ENCODE measurements around the gene SERINC5. TPM values are rescaled to one million over a fixed set of nuclear protein-coding genes. Genes with fewer than 3 reads are reported as not detected.

Gene SERINC5
- total RNA-seq, 4 donors from 2014 or later, result 19.5 to 32.8 (median 25.6) TPM

GRCh38 chr5:80128141-80128540, 127.7 kb downstream of the SERINC5 start:
- DNase-seq (ENCODE audit: low spot score) (no peak), ATAC-seq (ENCODE audit: low FRiP score) (no peak)
- no peak for TF ChIP-seq CTCF (IDR thresholded peaks at IDR 0.05)

- DNase-seq (ENCODE audit: low spot score) (no peak), ATAC-seq (ENCODE audit: low FRiP score) (no peak)
- TF ChIP-seq CTCF (IDR thresholded peaks at IDR 0.05), result no peak
Observed at GRCh38 chr5:80127116-80127552, 128.7 kb downstream of the SERINC5 start.

- DNase-seq (ENCODE audit: low spot score) (no peak), ATAC-seq (ENCODE audit: low FRiP score) (peak; percentile 46)
- TF ChIP-seq CTCF (IDR thresholded peaks at IDR 0.05), result no peak
Observed at GRCh38 chr5:80125962-80126480, 129.8 kb downstream of the SERINC5 start.

- DNase-seq (ENCODE audit: low spot score) (no peak), ATAC-seq (ENCODE audit: low FRiP score) (no peak)
- no peak for TF ChIP-seq CTCF (IDR thresholded peaks at IDR 0.05)
Observed at GRCh38 chr5:80125022-80125961, 130.6 kb downstream of the SERINC5 start.

GRCh38 chr5:80124121-80124918, 131.5 kb downstream of the SERINC5 start:
- DNase-seq (ENCODE audit: low spot score), result no peak
- ATAC-seq (ENCODE audit: low FRiP score), result no peak
- no peak for TF ChIP-seq CTCF (IDR thresholded peaks at IDR 0.05)

GRCh38 chr5:80122579-80122978, 133.3 kb downstream of the SERINC5 start:
- ATAC-seq (ENCODE audit: low FRiP score) (no peak), DNase-seq (ENCODE audit: low spot score) (no peak)
- TF ChIP-seq CTCF (IDR thresholded peaks at IDR 0.05), result no peak

Data from omental fat pad (tissue), 4 donors.